IMR-90 (cell line): Measurements from ENCODE around the gene CREBZF. TPM values are rescaled to one million over a fixed set of nuclear protein-coding genes. Genes with fewer than 3 reads are reported as not detected.

Experiments used
- ATAC-seq: fragments of 200-7000 bp; cut with Tn5 transposase; 2 replicates; pipeline ENCODE4 v1.9.1; 2020; ENCODE audit warnings: low read depth, mild to moderate bottlenecking, moderate library complexity
- BruUV-seq: library from RNA; stranded (reverse); fragments of 400-500 nt; replicated peaks from 2 replicates; lab custom pipeline; 2021; lab: Mats Ljungman, UMichigan
- CTCF ChIA-PET: fragments of 300-600 bp; formaldehyde crosslinking; extraction: SDS; loops from one replicate; lab custom pipeline; 2021; ENCODE audit warnings: antibody characterized with exemption; lab: Yijun Ruan, JAX
- POLR2A ChIA-PET: fragments of 300-600 bp; sonication (Branson Sonifier 250); formaldehyde crosslinking; loops from one replicate; lab custom pipeline; 2022; ENCODE audit warnings: antibody characterized with exemption; ENCODE audit not compliant: unreplicated experiment; lab: Charles Lee
- DNase-seq: peaks from one replicate; pipeline ENCODE4 v3.0.0; 2013
- H2AFZ ChIP-seq: replicated peaks from 2 replicates; pipeline ENCODE3; 2013; ENCODE audit warnings: low read length, mild to moderate bottlenecking; ENCODE audit not compliant: poor library complexity
- H2AK5ac ChIP-seq: 2 replicates; pipeline ENCODE4 v1.6.1; 2013; ENCODE audit warnings: low read depth, low read length, inconsistent platforms
- H2AK9ac ChIP-seq: replicated peaks from 2 replicates; pipeline ENCODE3; 2013; ENCODE audit warnings: mild to moderate bottlenecking, low read depth, low read length, moderate library complexity; ENCODE audit not compliant: poor library complexity
- H2BK120ac ChIP-seq: 2 replicates; pipeline ENCODE4 v1.6.1; 2013; ENCODE audit warnings: low read depth, low read length, inconsistent platforms
- H2BK15ac ChIP-seq: 3 replicates; pipeline ENCODE4 v1.6.1; 2013; ENCODE audit warnings: low read depth, low read length, inconsistent platforms
- H2BK20ac ChIP-seq: 2 replicates; pipeline ENCODE4 v1.6.1; 2013; ENCODE audit warnings: low read depth, mild to moderate bottlenecking, inconsistent platforms, low read length, moderate library complexity
- H2BK5ac ChIP-seq: 2 replicates; pipeline ENCODE4 v1.6.1; 2013; ENCODE audit warnings: mild to moderate bottlenecking, low read depth, low read length, inconsistent platforms; ENCODE audit not compliant: poor library complexity, severe bottlenecking
- H3K14ac ChIP-seq: replicated peaks from 2 replicates; pipeline ENCODE4 v1.6.1; 2013; ENCODE audit warnings: low read depth, low read length, inconsistent platforms
- H3K18ac ChIP-seq: 2 replicates; pipeline ENCODE4 v1.6.1; 2013; ENCODE audit warnings: low read depth, low read length, control low read depth
- H3K23ac ChIP-seq: 2 replicates; pipeline ENCODE4 v1.6.1; 2013; ENCODE audit warnings: low read depth, low read length, inconsistent platforms
- H3K27ac ChIP-seq: 2 replicates; pipeline ENCODE4 v1.5.1; 2013; ENCODE audit warnings: mild to moderate bottlenecking, control low read depth, low read length; ENCODE audit not compliant: insufficient read depth
- H3K27me3 ChIP-seq: 2 replicates; pipeline ENCODE4 v1.6.1; 2013; ENCODE audit warnings: low read length; ENCODE audit not compliant: control insufficient read depth, insufficient read depth
- H3K36me3 ChIP-seq: 2 replicates; pipeline ENCODE4 v1.6.1; 2013; ENCODE audit warnings: low read length, mixed read lengths; ENCODE audit not compliant: control insufficient read depth, insufficient read depth
- H3K4ac ChIP-seq: 2 replicates; pipeline ENCODE4 v1.6.1; 2013; ENCODE audit warnings: low read depth, low read length, inconsistent platforms
- H3K4me1 ChIP-seq: 2 replicates; pipeline ENCODE4 v1.6.1; 2013; ENCODE audit warnings: low read length, mixed read lengths; ENCODE audit not compliant: control insufficient read depth, insufficient read depth
- H3K4me2 ChIP-seq: 2 replicates; pipeline ENCODE4 v1.6.1; 2013; ENCODE audit warnings: low read depth, mild to moderate bottlenecking, control low read depth, low read length, moderate library complexity
- H3K4me3 ChIP-seq: 2 replicates; pipeline ENCODE4 v1.5.1; 2013; ENCODE audit warnings: low read depth, mild to moderate bottlenecking, control low read depth, low read length, moderate library complexity; ENCODE audit not compliant: insufficient read depth
- H3K56ac ChIP-seq: 2 replicates; pipeline ENCODE4 v1.6.1; 2013; ENCODE audit warnings: low read length, inconsistent platforms; ENCODE audit not compliant: insufficient read depth; ENCODE audit errors: extremely low read depth
- H3K79me1 ChIP-seq, 2 experiments: 2 replicates each; pipeline ENCODE4 v1.6.1; 2013; ENCODE audit warnings: low read length in 2 of 2, inconsistent platforms in 1 of 2, low read depth in 1 of 2
- H3K9ac ChIP-seq: 2 replicates; pipeline ENCODE4 v1.6.1; 2013; ENCODE audit warnings: low read depth, low read length, control low read depth
- H3K9me1 ChIP-seq: 2 replicates; pipeline ENCODE4 v1.6.1; 2013; ENCODE audit warnings: low read length, inconsistent platforms; ENCODE audit not compliant: insufficient read depth
- H3K9me3 ChIP-seq: 2 replicates; pipeline ENCODE4 v1.6.1; 2013; ENCODE audit warnings: low read length; ENCODE audit not compliant: control insufficient read depth, insufficient read depth
- H4K20me1 ChIP-seq: 2 replicates; pipeline ENCODE4 v1.6.1; 2013; ENCODE audit warnings: low read length, inconsistent platforms; ENCODE audit not compliant: insufficient read depth
- H4K5ac ChIP-seq: 2 replicates; pipeline ENCODE4 v1.6.1; 2013; ENCODE audit warnings: mild to moderate bottlenecking, low read depth, low read length, control low read depth
- H4K8ac ChIP-seq, 2 experiments: 2 replicates each; pipeline ENCODE4 v1.6.1; 2013; ENCODE audit warnings: low read depth in 2 of 2, low read length in 2 of 2, control low read depth in 1 of 2, inconsistent platforms in 1 of 2
- H4K91ac ChIP-seq: 2 replicates; pipeline ENCODE4 v1.6.1; 2013; ENCODE audit warnings: low read depth, low read length, inconsistent platforms; ENCODE audit not compliant: insufficient read depth
- BHLHE40 ChIP-seq: fragments of 150-350 bp; IDR thresholded peaks from 2 replicates; pipeline ENCODE4 v1.6.1; 2016; ENCODE audit warnings: mild to moderate bottlenecking, low read depth, low read length
- CEBPB ChIP-seq: IDR thresholded peaks from 2 replicates; pipeline ENCODE4 v1.6.1; 2012; ENCODE audit warnings: low read depth, low read length, improper control_type of control experiment
- CHD1 ChIP-seq: IDR thresholded peaks from 2 replicates; pipeline ENCODE4 v1.6.1; 2012; ENCODE audit warnings: low read depth, low read length, improper control_type of control experiment
- ELK1 ChIP-seq: fragments of 150-350 bp; IDR thresholded peaks from 2 replicates; pipeline ENCODE4 v1.6.1; 2016; ENCODE audit warnings: low read depth, mild to moderate bottlenecking, low read length, moderate library complexity, borderline replicate concordance
- FOS ChIP-seq: fragments of 150-350 bp; IDR thresholded peaks from 2 replicates; pipeline ENCODE4 v1.6.1; 2016; ENCODE audit warnings: low read depth, low read length
- MAFK ChIP-seq: IDR thresholded peaks from 2 replicates; pipeline ENCODE4 v1.6.1; 2012; ENCODE audit warnings: low read depth, low read length, improper control_type of control experiment
- MAZ ChIP-seq: IDR thresholded peaks from 2 replicates; pipeline ENCODE4 v1.6.1; 2012; ENCODE audit warnings: low read depth, mild to moderate bottlenecking, low read length, improper control_type of control experiment, moderate library complexity, borderline replicate concordance
- MXI1 ChIP-seq: IDR thresholded peaks from 2 replicates; pipeline ENCODE4 v1.6.1; 2012; ENCODE audit warnings: low read depth, mild to moderate bottlenecking, low read length, moderate library complexity, borderline replicate concordance
- NFE2L2 ChIP-seq: fragments of 150-350 bp; IDR thresholded peaks from 2 replicates; pipeline ENCODE4 v1.6.1; 2016; ENCODE audit warnings: low read depth, mild to moderate bottlenecking, low read length
- RAD21 ChIP-seq: IDR thresholded peaks from 2 replicates; pipeline ENCODE4 v1.6.1; 2012; ENCODE audit warnings: low read length, improper control_type of control experiment
- RCOR1 ChIP-seq: IDR thresholded peaks from 2 replicates; pipeline ENCODE4 v1.6.1; 2012; ENCODE audit warnings: mild to moderate bottlenecking, low read length, improper control_type of control experiment; ENCODE audit not compliant: insufficient replicate concordance
- SMC3 ChIP-seq: fragments of 150-350 bp; IDR thresholded peaks from 2 replicates; pipeline ENCODE4 v1.6.1; 2016; ENCODE audit warnings: low read depth, mild to moderate bottlenecking, antibody characterized with exemption, low read length, moderate library complexity
- USF2 ChIP-seq: fragments of 150-350 bp; IDR thresholded peaks from 2 replicates; pipeline ENCODE4 v1.6.1; 2017; ENCODE audit warnings: mild to moderate bottlenecking, antibody characterized with exemption, low read length, low read depth
- WGBS, 2 experiments: methylation state at CpG; one replicate each; pipeline versions ENCODE4 v1.1.5 to v1.1.7; 2013; ENCODE audit warnings: missing lambda C conversion rate in 2 of 2; ENCODE audit not compliant: insufficient read length in 1 of 2; ENCODE audit errors: extremely low coverage in 2 of 2; 5-methylcytosine and 5-hydroxymethylcytosine counted together
- dilution Hi-C: fragments of 300-500 bp; cut with HindIII; formaldehyde crosslinking; loops from one replicate; pipeline ENCODE4 v1.14.3; 2018; ENCODE audit warnings: low sequenced_read_pairs; ENCODE audit not compliant: unreplicated experiment
- in situ Hi-C: fragments of 300-500 bp; cut with MboI; formaldehyde crosslinking; loops from 3 replicates; pipeline ENCODE4 v1.14.3; 2019; ENCODE audit warnings: low sequenced_read_pairs, inconsistent platforms, mixed read lengths
- intact Hi-C: fragments of 100-400 bp; cut with micrococcal nuclease; formaldehyde crosslinking; loops from 2 replicates; pipeline ENCODE4 v1.10.0; 2022
- polyA plus RNA-seq, 3 experiments: library from polyadenylated mRNA; depleted of rRNA; stranded (reverse); fragments of >200 nt; gene quantifications; 2 replicates each; pipeline ENCODE4 v1.2.3, GENCODE V29; 2012; ENCODE audit warnings: low replicate concordance in 1 of 3
- total RNA-seq: library from RNA; depleted of rRNA; stranded (reverse); fragments of >200 nt; gene quantifications from 2 replicates; pipeline ENCODE4 v1.2.3, GENCODE V29; 2012
- TF ChIP-seq, protein P1 (sequence below): conservative IDR thresholded peaks from 2 replicates; pipeline ENCODE4 v1.5.1; 2012; ENCODE audit warnings: mild to moderate bottlenecking, low read depth, low read length, improper control_type of control experiment

Gene CREBZF
- total and polyA plus RNA-seq, 2 of the 4 experiments (the other 2 are of a cell fraction): 12.5 to 17.7 TPM

GRCh38 chr11:85647604-85648299 is 17.2 kb downstream of the CREBZF start, which contains the start of gene TMEM126A:
TMEM126A (plus strand) TSS chr11:85647967; CDS start chr11:85650256, 2,289 bp downstream.
- BruUV-seq: no TSS peak
- 0% methylated on average over 1 of the region's 33 CpGs; no CpG with 5 or more reads in 1 of the 2 experiments for WGBS, 2 experiments
- peak within 1 kb of the TSS; percentile 64 for H2BK120ac ChIP-seq
- TF ChIP-seq MAZ: no peak
- peak; percentile 77 for TF ChIP-seq BHLHE40
- TF ChIP-seq SMC3: no peak
- TF ChIP-seq CEBPB: no peak; the same call in 1 of the 2 replicates
- no peak for TF ChIP-seq FOS
- TF ChIP-seq CHD1: no peak
- no peak for TF ChIP-seq RAD21
- no peak for TF ChIP-seq RCOR1
- TF ChIP-seq ELK1: no peak
- peak; percentile 76 for TF ChIP-seq USF2
- no peak for TF ChIP-seq MAFK
- TF ChIP-seq MXI1: peak; percentile 69; the same call in 1 of the 2 replicates
- TF ChIP-seq, protein P1, sequence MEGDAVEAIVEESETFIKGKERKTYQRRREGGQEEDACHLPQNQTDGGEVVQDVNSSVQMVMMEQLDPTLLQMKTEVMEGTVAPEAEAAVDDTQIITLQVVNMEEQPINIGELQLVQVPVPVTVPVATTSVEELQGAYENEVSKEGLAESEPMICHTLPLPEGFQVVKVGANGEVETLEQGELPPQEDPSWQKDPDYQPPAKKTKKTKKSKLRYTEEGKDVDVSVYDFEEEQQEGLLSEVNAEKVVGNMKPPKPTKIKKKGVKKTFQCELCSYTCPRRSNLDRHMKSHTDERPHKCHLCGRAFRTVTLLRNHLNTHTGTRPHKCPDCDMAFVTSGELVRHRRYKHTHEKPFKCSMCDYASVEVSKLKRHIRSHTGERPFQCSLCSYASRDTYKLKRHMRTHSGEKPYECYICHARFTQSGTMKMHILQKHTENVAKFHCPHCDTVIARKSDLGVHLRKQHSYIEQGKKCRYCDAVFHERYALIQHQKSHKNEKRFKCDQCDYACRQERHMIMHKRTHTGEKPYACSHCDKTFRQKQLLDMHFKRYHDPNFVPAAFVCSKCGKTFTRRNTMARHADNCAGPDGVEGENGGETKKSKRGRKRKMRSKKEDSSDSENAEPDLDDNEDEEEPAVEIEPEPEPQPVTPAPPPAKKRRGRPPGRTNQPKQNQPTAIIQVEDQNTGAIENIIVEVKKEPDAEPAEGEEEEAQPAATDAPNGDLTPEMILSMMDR: no peak
- no peak for TF ChIP-seq NFE2L2

More at GRCh38 chr11:85647604-85648299, 17.2 kb downstream of the CREBZF start, which contains the start of gene TMEM126A:
- peak; percentile 99 for ATAC-seq
- peak within 1 kb of the TSS; percentile 75 for H3K27ac ChIP-seq
- H3K9me3 ChIP-seq: no peaks in the 10 kb centered on the region
- intact Hi-C loops: no loop called here
- H3K27me3 ChIP-seq: no peaks in the 10 kb centered on the region
- H4K91ac ChIP-seq: peak within 1 kb of the TSS; percentile 77
- dilution Hi-C loops: no loop called here
- H2AK5ac ChIP-seq: peak within 1 kb of the TSS; percentile 44
- H2BK20ac ChIP-seq: no peak within 1 kb of the TSS
- peak within 1 kb of the TSS; percentile 84 for H3K4me2 ChIP-seq
- in situ Hi-C loops: no loop called here
- no peak within 1 kb of the TSS for H2AK9ac ChIP-seq
- POLR2A ChIA-PET: interaction anchor here (0.8 kb wide), 1 partner anchor 8 kb away, joined by 3 read pairs; no protein-coding TSS in a partner anchor
- no peaks in the 10 kb centered on the region for H3K9me1 ChIP-seq
- H3K23ac ChIP-seq: peak within 1 kb of the TSS; percentile 86; the same call in 1 of the 2 replicates
- CTCF ChIA-PET: interaction anchor here (0.7 kb wide), 1 partner anchor 14 kb away, joined by 3 read pairs; no protein-coding TSS in a partner anchor
- peak within 1 kb of the TSS; percentile 98 for H4K8ac ChIP-seq
- H3K14ac ChIP-seq: peak within 1 kb of the TSS; percentile 91
- peak within 1 kb of the TSS; percentile 88 for H3K56ac ChIP-seq
- H2BK5ac ChIP-seq: peak within 1 kb of the TSS; percentile 73
- H3K18ac ChIP-seq: peak within 1 kb of the TSS; percentile 52; the same call in 1 of the 2 replicates
- H2AFZ ChIP-seq: peak within 1 kb of the TSS; percentile 94
- no peaks in the 10 kb centered on the region for H3K4me1 ChIP-seq
- peaks cover 16 to 39% of the 10 kb centered on the region in 2 experiments for H3K79me1 ChIP-seq
- peak; percentile 75 for DNase-seq
- H3K4me3 ChIP-seq: peak within 1 kb of the TSS; percentile 89
- H3K9ac ChIP-seq: peak within 1 kb of the TSS; percentile 87
- peaks cover 2% of the 10 kb centered on the region for H3K36me3 ChIP-seq
- H3K4ac ChIP-seq: peak within 1 kb of the TSS; percentile 83
- no peaks in the 10 kb centered on the region for H4K20me1 ChIP-seq
- peak within 1 kb of the TSS; percentile 6; the same call in 1 of the 3 replicates for H2BK15ac ChIP-seq
- peak within 1 kb of the TSS; percentile 93 for H4K5ac ChIP-seq
